GM21381 (cell line): ENCODE measurements around the gene CCDC40.
A peak's percentile ranks its signal among the peaks of the same experiment; 100 is the strongest.
"Not testable (repeated sequence)": the region's sequence is repeated elsewhere in the genome, so short reads cannot be mapped to it uniquely, and the experiment has no call there.

Experiments
- ATAC-seq: cut with Tn5 transposase; IDR thresholded peaks from one replicate; pipeline ENCODE4 v1.9.1; 2021; ENCODE audit warnings: mild to moderate bottlenecking, moderate library complexity; ENCODE audit not compliant: unreplicated experiment

Gene CCDC40

DNA sequence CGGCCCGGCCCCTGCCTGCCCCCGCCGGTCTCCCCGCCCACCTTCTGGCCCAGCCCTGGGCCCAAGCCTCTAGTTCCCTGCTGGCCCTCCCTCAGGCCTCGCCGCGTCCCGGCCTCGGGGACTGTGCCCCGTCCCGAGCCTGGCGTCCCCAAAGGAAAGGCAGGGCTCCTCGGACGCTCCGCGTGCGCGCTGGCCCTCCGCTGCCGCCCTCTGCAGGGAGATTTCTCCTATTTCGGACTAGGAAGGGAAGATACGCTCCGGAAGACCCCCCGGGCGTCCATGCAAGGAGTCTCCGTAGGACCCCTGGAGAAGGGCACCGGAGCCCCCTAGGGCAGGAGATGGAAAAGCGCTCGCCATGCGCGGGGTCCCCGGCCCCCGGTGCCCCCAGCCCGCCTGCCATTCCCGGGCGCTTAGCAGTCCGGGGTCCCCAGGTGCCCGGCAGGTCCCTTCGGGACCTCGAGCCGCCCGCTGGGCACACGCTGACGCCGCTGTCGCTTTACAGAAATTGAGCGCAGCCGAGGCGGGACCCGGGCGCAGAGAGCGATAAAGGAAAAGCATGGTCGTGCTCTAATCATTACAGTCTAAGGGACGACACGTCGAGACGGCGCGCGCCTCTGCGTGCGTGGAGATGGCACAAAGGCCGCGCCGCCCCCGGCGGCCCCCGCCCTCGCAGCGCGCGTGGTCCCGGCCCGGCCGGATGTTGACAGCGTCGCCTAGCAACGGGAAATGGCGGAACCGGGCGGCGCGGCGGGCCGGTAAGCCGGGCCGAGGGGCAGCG is at the start of gene CCDC40:
TSS of gene CCDC40 (plus strand) at position 706 of the 778 bp plus-strand sequence. CDS start at position 727, 21 bp downstream.
- peak; percentile 49 for ATAC-seq

- no peak for ATAC-seq
Measured at GRCh38 chr17:79987187-79987934, 49.1 kb upstream of the CCDC40 start.

DNA sequence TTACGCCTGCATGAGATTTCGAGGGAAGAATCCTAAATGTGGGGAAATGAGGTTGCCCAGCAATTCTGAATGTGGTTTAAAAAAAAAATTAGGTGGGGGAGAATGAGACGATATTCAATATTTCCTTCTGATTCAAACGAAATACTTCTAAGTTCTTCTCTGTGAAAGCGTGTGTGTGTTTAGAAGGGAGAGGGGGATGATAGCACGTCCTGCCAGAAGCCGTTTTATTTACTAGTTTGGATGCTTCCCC is 48.6 kb upstream of the CCDC40 start:
- ATAC-seq: no peak

GRCh38 chr17:79988185-79988971 is 48.1 kb upstream of the CCDC40 start:
- ATAC-seq: no peak

GRCh38 chr17:79989106-79989835 is 47.2 kb upstream of the CCDC40 start:
- ATAC-seq: no peak

- ATAC-seq: no peak
Measured at GRCh38 chr17:79990051-79990592, 46.3 kb upstream of the CCDC40 start.

DNA sequence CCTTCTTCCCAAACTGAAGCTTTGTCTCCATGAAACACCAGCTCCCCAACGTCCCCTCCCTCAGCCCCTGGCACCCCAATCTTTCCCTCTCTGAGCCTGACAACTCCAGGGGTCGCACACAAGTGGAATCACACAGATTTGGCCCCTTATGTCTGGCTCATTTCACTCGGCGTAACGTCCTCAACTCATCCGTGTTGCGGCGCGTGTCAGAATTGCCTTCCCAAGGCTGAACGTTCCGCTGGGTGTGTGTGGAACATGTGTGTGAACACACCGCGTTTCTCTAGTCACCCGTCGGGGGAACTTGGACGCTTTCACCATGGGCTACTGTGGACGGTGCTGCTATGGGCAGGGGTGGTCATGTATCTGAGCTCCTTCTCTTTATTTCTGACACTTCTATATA is 45.7 kb upstream of the CCDC40 start:
- no peak for ATAC-seq

GRCh38 chr17:79991140-79991923 is 45.1 kb upstream of the CCDC40 start:
- no peak for ATAC-seq

GRCh38 chr17:79991924-79992648 is 44.4 kb upstream of the CCDC40 start:
- no peak for ATAC-seq

GRCh38 chr17:79992649-79993389 is 43.6 kb upstream of the CCDC40 start:
- no peak for ATAC-seq

GRCh38 chr17:79993390-79994227 is 42.8 kb upstream of the CCDC40 start:
- no peak for ATAC-seq

GRCh38 chr17:79994228-79994569 is 42.2 kb upstream of the CCDC40 start:
- ATAC-seq: not testable (repeated sequence)

- ATAC-seq: no peak
Measured at GRCh38 chr17:79994602-79995001, 41.8 kb upstream of the CCDC40 start.

GRCh38 chr17:79995696-79996095 is 40.7 kb upstream of the CCDC40 start:
- ATAC-seq: no peak

- no peak for ATAC-seq
Measured at GRCh38 chr17:79996291-79996690, 40.2 kb upstream of the CCDC40 start.

DNA sequence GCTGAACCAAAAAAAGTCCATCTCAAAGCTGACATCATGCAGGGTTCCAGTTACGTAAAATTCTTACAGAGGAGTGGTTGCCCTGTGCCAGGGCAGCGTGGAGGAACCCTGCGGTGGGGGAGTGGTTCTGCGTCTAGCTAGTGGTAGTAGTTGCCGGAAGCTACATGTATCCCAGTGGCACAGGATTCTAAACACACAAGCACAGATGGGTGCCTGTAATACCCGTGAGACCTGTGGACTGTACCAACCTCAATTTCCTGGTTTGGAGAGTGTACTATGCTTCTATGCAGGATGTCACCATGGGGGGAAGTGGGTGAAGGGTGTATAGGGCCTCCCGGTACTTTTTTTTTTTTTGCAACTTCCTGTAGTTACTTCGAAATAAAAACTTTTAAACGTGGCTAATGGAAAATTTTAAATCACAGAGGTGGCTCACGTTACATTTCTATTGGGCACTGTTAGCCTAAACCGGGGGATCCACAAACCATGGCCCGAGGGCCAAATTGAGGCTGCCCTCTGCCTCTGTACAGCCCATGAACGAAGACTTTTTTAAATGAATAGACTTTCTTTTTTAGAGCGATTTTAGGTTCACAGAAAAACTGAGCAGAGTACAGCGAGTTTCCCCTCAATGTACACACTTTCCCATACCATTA is 39.3 kb upstream of the CCDC40 start:
- ATAC-seq: no peak

DNA sequence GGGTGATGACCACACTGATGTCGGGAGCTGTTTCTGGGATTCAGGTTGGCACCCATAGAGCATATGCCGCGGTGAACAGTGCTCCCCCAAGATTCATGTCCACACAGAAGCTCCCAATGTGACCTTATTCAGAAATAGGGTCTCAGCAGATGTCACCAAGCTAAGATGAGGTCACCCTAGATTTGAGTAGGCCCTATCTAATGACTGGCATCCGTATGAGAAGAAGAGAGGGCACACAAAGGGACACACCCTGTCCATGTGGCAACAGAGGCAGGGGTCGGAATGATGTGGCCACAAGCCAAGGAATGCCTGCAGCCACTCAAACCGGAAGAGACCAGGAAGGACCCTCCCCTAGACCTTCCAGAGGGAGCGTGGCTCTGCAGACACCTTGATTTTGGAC is 36.3 kb upstream of the CCDC40 start:
- ATAC-seq: no peak
